Heart right ventricle (tissue), 16 donors: Measurements from ENCODE around the gene ABHD15. TPM values are rescaled to one million over a fixed set of nuclear protein-coding genes. Genes with fewer than 3 reads are reported as not detected.

Experiments
- ATAC-seq, 8 donors: fragments of 200-7000 bp; cut with Tn5 transposase; one replicate each; pipeline ENCODE4 v1.9.1; 2020; ENCODE audit warnings: mild to moderate bottlenecking in 8 of 8, moderate library complexity in 8 of 8, moderate number of reproducible peaks in 1 of 8
- DNase-seq, 2 donors: peaks; one replicate each; pipeline ENCODE4 v3.0.0-alpha.2; 2020
- H3K27ac ChIP-seq, 10 donors: fragments of 200-600 bp; sonication (generic) in 2 of 10; one replicate each; pipeline versions ENCODE4 v1.5.0 to v1.8.0; 2020 to 2022; ENCODE audit warnings: mild to moderate bottlenecking in 3 of 10
- H3K27me3 ChIP-seq, 7 donors: fragments of 200-600 bp; one replicate each; pipeline ENCODE4 v1.8.0; 2021 to 2022; ENCODE audit warnings: mild to moderate bottlenecking in 2 of 7
- H3K36me3 ChIP-seq, 9 donors: fragments of 200-600 bp; sonication (generic) in 1 of 9; one replicate each; pipeline versions ENCODE4 v1.5.0 to v1.8.0; 2020 to 2022; ENCODE audit warnings: mild to moderate bottlenecking in 2 of 9
- H3K4me1 ChIP-seq, 9 donors: fragments of 200-600 bp; sonication (generic) in 1 of 9; one replicate each; pipeline versions ENCODE4 v1.5.0 to v1.8.0; 2020 to 2022; ENCODE audit warnings: mild to moderate bottlenecking in 4 of 9
- H3K4me3 ChIP-seq, 10 donors: fragments of 200-600 bp; sonication (generic) in 2 of 10; one replicate each; pipeline versions ENCODE4 v1.5.0 to v1.8.0; 2020 to 2022; ENCODE audit warnings: mild to moderate bottlenecking in 7 of 10, moderate library complexity in 2 of 10
- H3K9me3 ChIP-seq, 11 donors: fragments of 200-600 bp in 10 of 11; sonication (generic) in 2 of 11; one replicate each; pipeline versions ENCODE4 v1.5.0 to v1.8.0; 2013 to 2022; ENCODE audit warnings: mild to moderate bottlenecking in 2 of 11, control low read depth in 1 of 11, moderate library complexity in 1 of 11
- WGBS, 2 donors: extraction: QIAGEN DNeasy Blood & Tissue Kit; methylation state at CpG; one replicate each; pipeline ENCODE4 v1.1.7; 2013; ENCODE audit warnings: inconsistent platforms in 1 of 2; 5-methylcytosine and 5-hydroxymethylcytosine counted together
- intact Hi-C, 10 donors: fragments of 100-400 bp; cut with DNase I; formaldehyde crosslinking; loops; one replicate each; pipeline versions ENCODE4 v1.11.1 to v1.14.2; 2022
- polyA plus RNA-seq, 2 donors: library from polyadenylated mRNA; stranded (reverse); fragments of 200-250 nt; gene quantifications; one replicate each; pipeline ENCODE4 v1.2.3, GENCODE V29; 2013
- total RNA-seq, 10 donors: library from RNA; stranded (reverse); fragmentation: NEBNext Ultra II Directional in 3 of 10; extraction: Animal tissue kit (Norgen Biotek cat#: 25700) in 3 of 10; gene quantifications; one replicate each; pipeline versions ENCODE4 v1.2.1 to v1.2.4, GENCODE V29; 2021 to 2023
- TF ChIP-seq, protein P1 (sequence below), 9 donors: fragments of 200-600 bp; sonication (generic) in 2 of 9; IDR thresholded peaks; one replicate each; pipeline versions ENCODE4 v1.5.0 to v1.8.0; 2021 to 2022; ENCODE audit warnings: antibody characterized with exemption in 9 of 9, mild to moderate bottlenecking in 5 of 9, moderate library complexity in 1 of 9
- donor health status: Arrhythmogenic right ventricular cardiomyopathy.
- donor health status: ischemic (EF 13 %, LVEDD 7.1; RV severe dilation, severe dysfunction).
- donor health status: healthy with polysubstance abuse.
- donor health status: DM: no; HTN: yes; CAD: no.
- donor health status: DM: no; HTN: no; CAD: no.
- donor health status: ischemic (EF 25% LVEDD 6.9; RV normal size, moderate dysfunction).
- donor health status: ischemic (EF 25% LVEDD 5.7; RV mildly dilated, moderate dysfunction).
- donor health status: healthy.
- donor health status: DM: yes; HTN: yes; CAD: no.
- donor health status: Ischemic cardiomyopathy.
- donor health status: ischemic (EF 35%, LVEDD 5.7; RV mildly dilated, moderate dysfunction).
- donor health status: nonischemic (EF 11% LVEDD 7.7; RV severe dilation, severe dysfunction).
- donor health status: DM: yes; HTN: yes; CAD: no.
- donor health status: PGD.
- donor health status: ischemic (EF 29% LVEDD 5.4; RV normal size, mild dysfunction).
- donor health status: nonischemic (EF 23%, LVEDD 6.1; RV moderate dilation, normal function).

Gene ABHD15
- total and polyA plus RNA-seq, 12 donors, result 3.5 to 9.0 (median 5.6) TPM

GRCh38 chr17:29546830-29547229 lies 20.0 kb downstream of the ABHD15 start:
- TF ChIP-seq, protein P1, sequence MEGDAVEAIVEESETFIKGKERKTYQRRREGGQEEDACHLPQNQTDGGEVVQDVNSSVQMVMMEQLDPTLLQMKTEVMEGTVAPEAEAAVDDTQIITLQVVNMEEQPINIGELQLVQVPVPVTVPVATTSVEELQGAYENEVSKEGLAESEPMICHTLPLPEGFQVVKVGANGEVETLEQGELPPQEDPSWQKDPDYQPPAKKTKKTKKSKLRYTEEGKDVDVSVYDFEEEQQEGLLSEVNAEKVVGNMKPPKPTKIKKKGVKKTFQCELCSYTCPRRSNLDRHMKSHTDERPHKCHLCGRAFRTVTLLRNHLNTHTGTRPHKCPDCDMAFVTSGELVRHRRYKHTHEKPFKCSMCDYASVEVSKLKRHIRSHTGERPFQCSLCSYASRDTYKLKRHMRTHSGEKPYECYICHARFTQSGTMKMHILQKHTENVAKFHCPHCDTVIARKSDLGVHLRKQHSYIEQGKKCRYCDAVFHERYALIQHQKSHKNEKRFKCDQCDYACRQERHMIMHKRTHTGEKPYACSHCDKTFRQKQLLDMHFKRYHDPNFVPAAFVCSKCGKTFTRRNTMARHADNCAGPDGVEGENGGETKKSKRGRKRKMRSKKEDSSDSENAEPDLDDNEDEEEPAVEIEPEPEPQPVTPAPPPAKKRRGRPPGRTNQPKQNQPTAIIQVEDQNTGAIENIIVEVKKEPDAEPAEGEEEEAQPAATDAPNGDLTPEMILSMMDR (IDR thresholded peaks at IDR 0.05), result no peak
- no peaks in the 10 kb centered on the region for H3K27me3 ChIP-seq
- no peaks in the 10 kb centered on the region for H3K9me3 ChIP-seq
- WGBS, 2 donors, result 96 to 98% methylated on average over 1 of the region's 1 CpG
- intact Hi-C loops, result no loop called here
- H3K4me1 ChIP-seq, result peaks cover 0 to 14% (median 5%) of the 10 kb centered on the region in 9 donors
- DNase-seq (no peak), ATAC-seq (no peak)
- peaks cover 0 to 50% (median 20%) of the 10 kb centered on the region in 9 donors for H3K36me3 ChIP-seq
- no peak overlapping the region for H3K27ac ChIP-seq
- H3K4me3 ChIP-seq, result no peak overlapping the region

DNA sequence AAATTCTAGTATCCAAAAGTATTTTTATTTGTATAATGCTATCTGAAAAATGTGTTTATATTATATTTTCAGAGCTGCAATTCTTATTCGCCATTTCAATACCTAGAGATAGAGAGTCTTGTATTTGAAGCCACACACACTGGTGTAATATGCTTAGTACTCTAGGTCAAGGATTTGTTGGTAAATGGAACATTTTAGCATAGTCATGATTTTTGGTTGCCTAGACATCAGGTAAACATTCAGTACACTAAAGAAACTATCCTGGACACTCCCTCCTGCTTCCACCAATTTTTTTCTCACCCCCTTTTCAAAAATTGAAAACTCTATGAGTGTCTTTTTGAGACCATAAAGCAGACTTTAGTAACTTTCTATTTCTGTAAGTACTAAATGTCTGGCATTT lies 20.8 kb downstream of the ABHD15 start:
- WGBS, 2 donors, result 97 to 98% methylated on average over 1 of the region's 1 CpG
- Histone ChIP-seq H3K27me3 (no peaks in the 10 kb centered on the region), H3K4me3 (no peak overlapping the region), H3K9me3 (no peaks in the 10 kb centered on the region), H3K27ac (no peak overlapping the region), H3K36me3 (peaks cover 0 to 58% (median 20%) of the 10 kb centered on the region in 9 donors), H3K4me1 (peaks cover 0 to 14% (median 5%) of the 10 kb centered on the region in 9 donors)
- intact Hi-C loops, result no loop called here
- ATAC-seq (no peak), DNase-seq (no peak)
- TF ChIP-seq, protein P1 (IDR thresholded peaks at IDR 0.05), result no peak

DNA sequence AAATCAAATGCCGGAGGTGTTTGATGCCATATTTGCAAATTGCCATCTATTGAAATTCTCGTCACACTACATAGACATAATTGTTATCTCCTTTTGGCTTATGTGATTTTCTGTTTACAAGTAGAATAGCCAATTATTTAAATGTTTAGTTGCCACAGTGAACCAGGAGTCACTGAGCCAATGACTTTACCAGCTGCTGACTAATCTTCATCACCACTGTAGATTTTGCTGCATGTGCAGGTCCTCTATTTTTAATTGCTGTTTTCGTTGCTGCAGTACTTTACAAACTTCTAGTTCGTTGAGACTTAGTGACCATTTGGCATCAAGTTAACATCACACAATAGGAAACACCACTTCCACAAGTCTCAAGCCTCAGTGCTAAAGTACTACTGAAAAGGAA lies 22.8 kb downstream of the ABHD15 start:
- intact Hi-C loops, result no loop called here
- H3K36me3 ChIP-seq, result peaks cover 0 to 78% (median 24%) of the 10 kb centered on the region in 9 donors
- H3K27ac ChIP-seq, result no peak overlapping the region
- H3K27me3 ChIP-seq, result no peaks in the 10 kb centered on the region
- no peak for ATAC-seq
- no peak overlapping the region for H3K4me3 ChIP-seq
- TF ChIP-seq, protein P1 (IDR thresholded peaks at IDR 0.05), result no peak
- H3K4me1 ChIP-seq, result peaks cover 0 to 1% (median 0%) of the 10 kb centered on the region in 9 donors
- WGBS, 2 donors, result 85 to 86% methylated on average over 4 of the region's 4 CpGs
- H3K9me3 ChIP-seq, result no peaks in the 10 kb centered on the region
- no peak for DNase-seq

DNA sequence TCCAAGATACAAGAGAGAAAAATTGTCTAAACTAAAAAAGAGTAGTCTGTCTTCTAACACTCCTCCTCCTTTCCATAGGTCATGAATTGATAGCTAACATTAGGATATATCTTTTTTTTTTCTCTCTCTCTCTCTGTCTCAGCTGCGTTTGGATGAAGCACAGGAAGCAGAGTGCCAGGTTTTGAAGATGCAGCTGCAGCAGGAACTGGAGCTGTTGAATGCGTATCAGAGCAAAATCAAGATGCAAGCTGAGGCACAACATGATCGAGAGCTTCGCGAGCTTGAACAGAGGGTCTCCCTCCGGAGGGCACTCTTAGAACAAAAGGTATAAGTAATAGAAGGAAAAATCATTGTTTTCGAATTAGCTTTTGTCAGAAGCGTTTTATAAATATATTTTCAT lies 32.9 kb downstream of the ABHD15 start:
- H3K4me1 ChIP-seq, result no peaks in the 10 kb centered on the region
- DNase-seq (no peak), ATAC-seq (no peak)
- peaks cover 0 to 91% (median 32%) of the 10 kb centered on the region in 9 donors for H3K36me3 ChIP-seq
- 92 to 94% methylated on average over 8 of the region's 8 CpGs for WGBS, 2 donors
- no peak overlapping the region for H3K4me3 ChIP-seq
- intact Hi-C loops, result loop anchor here in 2 of 10 donors (2.0 to 5.0 kb wide), 2 partner anchors 162 to 163 kb away; no protein-coding TSS in a partner anchor
- H3K27me3 ChIP-seq, result no peaks in the 10 kb centered on the region
- TF ChIP-seq, protein P1 (IDR thresholded peaks at IDR 0.05), result no peak
- no peaks in the 10 kb centered on the region for H3K9me3 ChIP-seq
- H3K27ac ChIP-seq, result no peak overlapping the region
